Mesothelial cell of epicardium (in vitro differentiated cells): Measurements from ENCODE around the gene HACD1. TPM values are rescaled to one million over a fixed set of nuclear protein-coding genes. Genes with fewer than 3 reads are reported as not detected.
"Not testable (repeated sequence)": the region's sequence is repeated elsewhere in the genome, so short reads cannot be mapped to it uniquely, and the experiment has no call there.

Experiments used
- DNase-seq, 2 experiments: peaks; one replicate each; pipeline ENCODE4 v3.0.0; 2021; ENCODE audit warnings: low spot score in 2 of 2; ENCODE audit not compliant: unreplicated experiment in 2 of 2
- H3K27ac Mint-ChIP-seq: 2 replicates; pipeline ENCODE4 v1.8.0; 2021; ENCODE audit warnings: mixed read lengths
- H3K27me3 Mint-ChIP-seq: 2 replicates; pipeline ENCODE4 v1.8.0; 2021; ENCODE audit warnings: low read depth, mixed read lengths
- H3K36me3 Mint-ChIP-seq: 2 replicates; pipeline ENCODE4 v1.8.0; 2021; ENCODE audit warnings: mixed read lengths
- H3K4me1 Mint-ChIP-seq: 2 replicates; pipeline ENCODE4 v1.8.0; 2021; ENCODE audit warnings: mixed read lengths
- H3K4me3 Mint-ChIP-seq: 2 replicates; pipeline ENCODE4 v1.8.0; 2021; ENCODE audit warnings: mild to moderate bottlenecking, moderate library complexity, mixed read lengths
- H3K9me3 Mint-ChIP-seq: 2 replicates; pipeline ENCODE4 v1.8.0; 2021; ENCODE audit warnings: mixed read lengths
- total RNA-seq: library from RNA; stranded (reverse); gene quantifications from 3 replicates; pipeline ENCODE4 v1.2.1, GENCODE V29; 2021
- TF ChIP-seq, protein P1 (sequence below): fragments of 200-600 bp; sonication (generic); IDR thresholded peaks from one replicate; pipeline ENCODE4 v1.5.0; 2021; ENCODE audit warnings: antibody characterized with exemption; ENCODE audit not compliant: unreplicated experiment

HACD1 gene
- total RNA-seq, 1 donor from 2014 or later = 14.7 TPM

DNA sequence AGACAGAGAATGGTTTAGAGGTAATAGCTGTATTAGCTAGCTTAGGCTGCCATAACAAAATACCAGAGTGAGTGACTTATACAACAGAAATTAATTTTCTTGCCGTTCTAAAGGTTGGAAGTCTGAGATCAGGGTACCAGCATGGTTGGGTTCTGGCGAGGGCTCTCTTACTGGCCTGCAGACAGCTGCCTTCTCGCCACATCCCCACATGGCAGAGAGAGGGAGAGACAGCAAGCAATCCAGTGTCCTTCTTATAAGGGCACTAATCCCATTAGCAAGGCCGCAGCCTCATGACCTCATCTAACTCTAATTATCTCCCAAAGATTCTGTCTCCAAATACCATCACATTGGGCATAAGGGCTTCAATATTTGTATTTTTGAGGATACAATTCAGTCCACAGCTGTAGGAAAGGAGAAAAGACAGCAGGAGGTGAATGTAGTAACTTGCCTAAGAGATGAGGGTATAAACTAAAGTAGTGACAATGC, 23.2 kb upstream of the HACD1 start:
- Mint-ChIP-seq H3K4me1 (peaks cover 13% of the 10 kb centered on the region), H3K4me3 (no peak overlapping the region), H3K36me3 (no peaks in the 10 kb centered on the region), H3K27me3 (no peaks in the 10 kb centered on the region), H3K27ac (no peak overlapping the region), H3K9me3 (peaks cover 10% of the 10 kb centered on the region)
- TF ChIP-seq, protein P1, sequence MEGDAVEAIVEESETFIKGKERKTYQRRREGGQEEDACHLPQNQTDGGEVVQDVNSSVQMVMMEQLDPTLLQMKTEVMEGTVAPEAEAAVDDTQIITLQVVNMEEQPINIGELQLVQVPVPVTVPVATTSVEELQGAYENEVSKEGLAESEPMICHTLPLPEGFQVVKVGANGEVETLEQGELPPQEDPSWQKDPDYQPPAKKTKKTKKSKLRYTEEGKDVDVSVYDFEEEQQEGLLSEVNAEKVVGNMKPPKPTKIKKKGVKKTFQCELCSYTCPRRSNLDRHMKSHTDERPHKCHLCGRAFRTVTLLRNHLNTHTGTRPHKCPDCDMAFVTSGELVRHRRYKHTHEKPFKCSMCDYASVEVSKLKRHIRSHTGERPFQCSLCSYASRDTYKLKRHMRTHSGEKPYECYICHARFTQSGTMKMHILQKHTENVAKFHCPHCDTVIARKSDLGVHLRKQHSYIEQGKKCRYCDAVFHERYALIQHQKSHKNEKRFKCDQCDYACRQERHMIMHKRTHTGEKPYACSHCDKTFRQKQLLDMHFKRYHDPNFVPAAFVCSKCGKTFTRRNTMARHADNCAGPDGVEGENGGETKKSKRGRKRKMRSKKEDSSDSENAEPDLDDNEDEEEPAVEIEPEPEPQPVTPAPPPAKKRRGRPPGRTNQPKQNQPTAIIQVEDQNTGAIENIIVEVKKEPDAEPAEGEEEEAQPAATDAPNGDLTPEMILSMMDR = no peak
- DNase-seq = no peak

DNA sequence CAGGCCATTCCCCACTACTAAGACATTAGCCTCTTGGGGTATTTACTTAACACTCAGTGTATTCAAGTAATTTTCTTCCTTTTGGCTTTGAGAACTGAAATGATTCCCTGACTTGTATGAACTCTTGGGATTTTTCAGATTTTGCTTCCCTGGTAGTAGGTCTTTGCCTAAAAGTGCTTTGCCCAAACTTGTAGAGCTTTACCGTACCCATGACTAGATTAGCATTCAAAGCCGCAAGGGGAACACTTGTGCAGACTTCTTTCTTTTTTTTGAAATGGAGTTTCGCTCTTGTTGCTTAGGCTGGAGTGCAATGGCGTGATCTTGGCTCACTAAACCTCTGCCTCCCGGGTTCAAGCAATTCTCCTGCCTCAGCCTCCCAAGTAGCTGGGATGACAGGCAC, 20.7 kb upstream of the HACD1 start:
- no peaks in the 10 kb centered on the region for H3K36me3 Mint-ChIP-seq
- no peaks in the 10 kb centered on the region for H3K27me3 Mint-ChIP-seq
- H3K4me1 Mint-ChIP-seq = peaks cover under 1% of the 10 kb centered on the region
- TF ChIP-seq, protein P1 = no peak
- peaks cover 14% of the 10 kb centered on the region for H3K9me3 Mint-ChIP-seq
- DNase-seq = no peak
- H3K4me3 Mint-ChIP-seq = no peak overlapping the region
- H3K27ac Mint-ChIP-seq = no peak overlapping the region

DNA sequence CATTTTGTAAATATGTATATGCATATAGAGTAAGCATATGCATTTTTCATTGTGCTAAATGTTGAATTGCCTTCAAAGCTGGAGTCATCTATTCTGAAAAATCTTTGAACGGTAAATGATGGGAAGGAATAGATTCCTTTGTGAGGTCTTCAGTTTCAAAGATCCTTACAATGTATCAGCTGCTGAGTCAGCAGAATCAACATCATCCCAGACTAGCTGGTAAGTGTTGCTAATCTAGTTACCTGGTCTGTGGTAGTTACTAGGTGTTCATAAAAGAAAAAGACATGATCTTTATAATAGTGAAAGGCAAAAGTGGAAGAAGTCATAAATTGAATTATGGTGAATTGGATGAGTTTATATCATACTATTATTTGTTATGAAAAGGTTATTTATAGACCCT, 16.2 kb upstream of the HACD1 start:
- H3K9me3 Mint-ChIP-seq = peaks cover 9% of the 10 kb centered on the region
- H3K4me3 Mint-ChIP-seq = no peak overlapping the region
- no peaks in the 10 kb centered on the region for H3K4me1 Mint-ChIP-seq
- no peak overlapping the region for H3K27ac Mint-ChIP-seq
- no peaks in the 10 kb centered on the region for H3K27me3 Mint-ChIP-seq
- H3K36me3 Mint-ChIP-seq = no peaks in the 10 kb centered on the region
- TF ChIP-seq, protein P1 = no peak
- no peak for DNase-seq

DNA sequence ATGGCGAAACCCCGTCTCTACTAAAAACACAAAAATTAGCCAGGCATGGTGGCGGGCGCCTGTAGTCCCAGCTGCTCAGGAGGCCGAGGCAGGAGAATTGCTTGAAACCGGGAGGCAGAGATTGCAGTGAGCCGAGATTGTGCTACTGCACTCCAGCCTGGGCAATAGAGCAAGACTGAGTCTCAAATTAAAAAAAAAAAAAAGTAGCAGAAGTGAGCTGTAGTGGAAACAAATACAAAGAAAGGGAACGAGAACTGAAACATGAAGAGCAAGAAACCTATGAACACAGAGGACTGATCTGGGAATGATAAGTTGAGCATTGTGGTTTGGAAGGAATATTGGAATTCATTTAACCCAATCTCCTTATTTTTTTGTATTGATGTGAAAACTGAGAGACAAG, 15.4 kb upstream of the HACD1 start:
- not testable (repeated sequence) for H3K9me3 Mint-ChIP-seq, H3K27me3 Mint-ChIP-seq, H3K4me1 Mint-ChIP-seq, H3K36me3 Mint-ChIP-seq, DNase-seq, H3K27ac Mint-ChIP-seq, H3K4me3 Mint-ChIP-seq

DNA sequence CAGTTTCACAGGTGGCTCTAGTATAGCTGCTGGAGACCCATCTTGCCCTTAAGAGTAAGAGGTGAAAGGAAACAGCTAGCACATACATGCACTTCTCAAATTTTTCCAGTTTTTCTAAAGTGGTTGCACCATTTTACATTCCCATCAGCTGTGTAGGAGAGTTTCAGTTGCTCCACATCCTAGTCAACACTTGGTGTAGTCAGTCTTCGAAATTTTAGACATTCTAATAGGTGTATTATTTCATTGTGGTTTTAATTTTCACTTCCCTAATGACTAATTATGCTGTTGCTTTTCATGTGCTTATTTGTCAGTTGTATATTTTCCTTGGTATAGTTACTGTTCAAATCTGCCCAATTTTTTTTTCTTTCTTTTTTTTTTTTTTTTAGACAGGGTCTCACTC, 9.5 kb upstream of the HACD1 start:
- Mint-ChIP-seq H3K36me3 (no peaks in the 10 kb centered on the region), H3K27ac (no peak overlapping the region), H3K27me3 (peaks cover 12% of the 10 kb centered on the region), H3K4me1 (no peaks in the 10 kb centered on the region), H3K9me3 (no peaks in the 10 kb centered on the region), H3K4me3 (no peak overlapping the region)
- TF ChIP-seq, protein P1 = no peak
- DNase-seq = no peak

DNA sequence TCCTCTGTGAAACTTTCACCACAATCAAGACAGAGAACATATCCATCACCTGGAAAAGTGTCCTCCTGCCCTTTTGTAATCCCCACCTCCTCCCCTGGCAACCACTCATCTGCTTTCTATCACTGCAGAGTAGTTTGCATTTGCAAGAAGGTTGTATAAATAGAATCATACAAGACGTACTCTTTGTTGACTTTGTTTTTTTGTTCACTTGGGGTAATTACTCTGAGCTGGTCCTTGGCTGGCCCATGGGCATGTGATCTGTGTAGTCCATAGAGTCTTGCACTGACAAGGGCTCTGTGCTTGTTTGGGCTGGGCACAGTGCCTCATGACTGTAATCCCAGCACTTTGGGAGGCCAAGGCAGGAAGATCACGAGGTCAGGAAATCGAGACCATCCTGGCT, 7.8 kb upstream of the HACD1 start:
- peaks cover 12% of the 10 kb centered on the region for H3K27me3 Mint-ChIP-seq
- H3K27ac Mint-ChIP-seq = no peak overlapping the region

More for the DNA sequence above, 7.8 kb upstream of the HACD1 start:
- no peaks in the 10 kb centered on the region for H3K9me3 Mint-ChIP-seq
- no peak overlapping the region for H3K4me3 Mint-ChIP-seq
- TF ChIP-seq, protein P1 = no peak
- no peaks in the 10 kb centered on the region for H3K4me1 Mint-ChIP-seq
- no peak for DNase-seq
- H3K36me3 Mint-ChIP-seq = no peaks in the 10 kb centered on the region
